ENCODE measurements around the gene GIPC2.

- TF ChIP-seq HBP1 (CRISPR knock-in tag; IDR thresholded peaks at IDR 0.05) (no peak), ZNF512 (tag; IDR thresholded peaks at IDR 0.05) (peak; percentile 21; the same call in 1 of the 2 replicates), CBX5 (IDR thresholded peaks at IDR 0.05; ENCODE audit: borderline replicate concordance, low read depth) (no peak), USF1 (CRISPR knock-in tag; IDR thresholded peaks at IDR 0.05) (no peak), KDM5B (IDR thresholded peaks at IDR 0.05; ENCODE audit: insufficient replicate concordance, low read depth, low read length) (no peak), TFAM (CRISPR knock-in tag; conservative IDR thresholded peaks at IDR 0.05) (no peak), MYC (IDR thresholded peaks at IDR 0.05; ENCODE audit: low read depth, low read length) (no peak), MYC (CRISPR knock-in tag; IDR thresholded peaks at IDR 0.05; ENCODE audit: borderline replicate concordance, low read depth) (no peak), DNMT1 (IDR thresholded peaks at IDR 0.05) (no peak), SP1 (CRISPR knock-in tag; IDR thresholded peaks at IDR 0.05) (no peak)
Observed at GRCh38 chr1:78015148-78015547, 30.6 kb upstream of the GIPC2 start.

Data from K562 (cell line).